ENCODE data around the gene PHC3.
"Not testable (repeated sequence)": the region's sequence is repeated elsewhere in the genome, so short reads cannot be mapped to it uniquely, and the experiment has no call there.

DNA sequence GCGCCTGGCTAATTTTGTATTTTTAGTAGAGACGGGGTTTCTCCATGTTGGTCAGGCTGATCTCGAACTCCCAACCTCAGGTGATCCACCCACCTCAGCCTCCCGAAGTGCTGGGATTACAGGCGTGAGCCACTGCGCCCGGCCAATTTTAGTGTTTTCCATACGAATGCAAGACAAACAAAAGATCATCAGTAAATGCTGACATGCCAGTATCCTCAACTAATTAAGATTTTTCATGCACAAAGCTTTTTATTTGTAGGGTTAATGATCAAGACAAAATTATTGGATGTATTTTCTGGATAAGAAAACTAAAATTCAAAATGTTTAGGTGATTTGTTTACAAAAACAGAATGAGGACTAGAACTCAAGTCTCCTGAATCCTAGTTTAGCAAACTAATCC, 67.4 kb downstream of the PHC3 start:
- TF ChIP-seq POLR2AphosphoS5 (IDR thresholded peaks at IDR 0.05): not testable (repeated sequence)
- TF ChIP-seq, protein P1, sequence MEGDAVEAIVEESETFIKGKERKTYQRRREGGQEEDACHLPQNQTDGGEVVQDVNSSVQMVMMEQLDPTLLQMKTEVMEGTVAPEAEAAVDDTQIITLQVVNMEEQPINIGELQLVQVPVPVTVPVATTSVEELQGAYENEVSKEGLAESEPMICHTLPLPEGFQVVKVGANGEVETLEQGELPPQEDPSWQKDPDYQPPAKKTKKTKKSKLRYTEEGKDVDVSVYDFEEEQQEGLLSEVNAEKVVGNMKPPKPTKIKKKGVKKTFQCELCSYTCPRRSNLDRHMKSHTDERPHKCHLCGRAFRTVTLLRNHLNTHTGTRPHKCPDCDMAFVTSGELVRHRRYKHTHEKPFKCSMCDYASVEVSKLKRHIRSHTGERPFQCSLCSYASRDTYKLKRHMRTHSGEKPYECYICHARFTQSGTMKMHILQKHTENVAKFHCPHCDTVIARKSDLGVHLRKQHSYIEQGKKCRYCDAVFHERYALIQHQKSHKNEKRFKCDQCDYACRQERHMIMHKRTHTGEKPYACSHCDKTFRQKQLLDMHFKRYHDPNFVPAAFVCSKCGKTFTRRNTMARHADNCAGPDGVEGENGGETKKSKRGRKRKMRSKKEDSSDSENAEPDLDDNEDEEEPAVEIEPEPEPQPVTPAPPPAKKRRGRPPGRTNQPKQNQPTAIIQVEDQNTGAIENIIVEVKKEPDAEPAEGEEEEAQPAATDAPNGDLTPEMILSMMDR (IDR thresholded peaks at IDR 0.05): not testable (repeated sequence)
